Ectodermal cell (in vitro differentiated cells): Measurements from ENCODE around the gene PLXNA3.
A peak's percentile ranks its signal among the peaks of the same experiment; 100 is the strongest.

Source experiments
- H3K27ac ChIP-seq: 2 replicates; pipeline ENCODE4 v1.7.0; 2013; ENCODE audit warnings: mild to moderate bottlenecking, low read depth, low read length; ENCODE audit not compliant: insufficient read depth, poor library complexity, severe bottlenecking
- H3K27me3 ChIP-seq: 2 replicates; pipeline ENCODE4 v1.7.0; 2013; ENCODE audit warnings: mild to moderate bottlenecking, low read length; ENCODE audit not compliant: insufficient read depth, control insufficient read depth, poor library complexity, severe bottlenecking
- H3K36me3 ChIP-seq: one replicate; pipeline ENCODE4 v1.7.0; 2013; ENCODE audit warnings: low read length; ENCODE audit not compliant: control insufficient read depth, insufficient read depth
- H3K4me1 ChIP-seq: one replicate; pipeline ENCODE4 v1.7.0; 2013; ENCODE audit warnings: low read length; ENCODE audit not compliant: control insufficient read depth, insufficient read depth
- H3K4me3 ChIP-seq: 2 replicates; pipeline ENCODE4 v1.7.0; 2013; ENCODE audit warnings: low read depth, low read length, control low read depth; ENCODE audit not compliant: insufficient read depth
- H3K9me3 ChIP-seq: 2 replicates; pipeline ENCODE4 v1.7.0; 2013; ENCODE audit warnings: mild to moderate bottlenecking, low read length, moderate library complexity; ENCODE audit not compliant: control insufficient read depth
- WGBS, 2 experiments: methylation state at CpG; one replicate each; pipeline ENCODE4 v1.1.7; 2013; ENCODE audit warnings: missing lambda C conversion rate in 2 of 2; 5-methylcytosine and 5-hydroxymethylcytosine counted together

PLXNA3 gene

DNA sequence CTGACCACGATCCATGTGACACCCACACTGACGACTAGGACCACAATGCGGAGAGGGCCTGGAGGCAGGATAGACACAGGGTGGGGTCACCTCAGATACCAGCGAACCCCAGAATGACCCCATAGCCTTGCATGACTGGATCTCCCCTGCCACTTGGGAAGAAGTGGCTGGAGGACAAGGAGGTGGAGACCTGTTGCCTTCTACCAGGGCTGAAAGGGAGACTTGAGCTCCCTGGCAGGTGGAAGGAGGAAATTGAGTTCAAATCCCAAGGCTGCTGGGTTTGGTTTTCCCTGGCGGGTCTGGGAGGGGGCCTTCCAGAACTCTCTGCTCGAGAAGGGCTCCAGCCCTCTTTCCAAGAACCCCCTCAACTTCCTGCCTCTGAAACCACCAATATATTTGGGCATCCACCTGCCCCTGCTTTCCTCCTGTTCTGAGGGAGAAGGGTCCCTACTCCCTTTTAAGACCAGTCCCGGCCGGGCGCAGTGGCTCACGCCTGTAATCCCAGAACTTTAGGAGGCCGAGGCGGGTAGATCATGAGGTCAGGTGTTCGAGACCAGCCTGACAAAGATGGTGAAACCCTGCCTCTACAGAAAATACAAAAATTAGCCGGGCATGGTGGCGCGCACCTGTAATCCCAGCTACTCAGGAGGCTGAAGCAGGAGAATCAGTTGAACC is 54.9 kb downstream of the PLXNA3 start:
- Histone ChIP-seq H3K4me3 (no peak overlapping the region), H3K4me1 (peaks cover 10% of the 10 kb centered on the region), H3K27me3 (no peaks in the 10 kb centered on the region), H3K9me3 (no peaks in the 10 kb centered on the region), H3K36me3 (no peaks in the 10 kb centered on the region), H3K27ac (no peak overlapping the region)
- WGBS, 2 experiments = 94 to 98% methylated on average over 16 of the region's 16 CpGs

DNA sequence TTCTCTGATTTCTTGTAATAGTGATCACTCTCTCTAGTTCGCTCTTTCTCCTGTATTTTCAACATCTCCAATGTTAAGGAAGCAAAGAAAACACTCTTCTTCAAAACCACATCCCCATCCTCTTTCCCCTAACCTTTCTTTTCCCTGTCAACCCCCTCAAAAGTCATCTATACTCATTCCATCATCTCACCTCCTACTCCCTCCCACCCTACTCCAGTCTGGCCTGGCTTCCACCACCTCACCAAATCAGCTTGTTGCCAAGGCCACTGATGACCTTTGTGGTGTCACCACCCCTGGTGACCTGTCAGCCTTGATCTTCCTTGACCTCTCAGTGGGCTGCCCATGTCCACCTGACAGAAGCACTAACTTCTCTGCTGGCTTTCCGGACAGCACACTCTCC is 55.6 kb downstream of the PLXNA3 start:
- Histone ChIP-seq H3K9me3 (no peaks in the 10 kb centered on the region), H3K27me3 (no peaks in the 10 kb centered on the region), H3K4me3 (no peak overlapping the region), H3K36me3 (no peaks in the 10 kb centered on the region), H3K27ac (no peak overlapping the region), H3K4me1 (peaks cover 10% of the 10 kb centered on the region)
- 92 to 97% methylated on average over 2 of the region's 2 CpGs for WGBS, 2 experiments

DNA sequence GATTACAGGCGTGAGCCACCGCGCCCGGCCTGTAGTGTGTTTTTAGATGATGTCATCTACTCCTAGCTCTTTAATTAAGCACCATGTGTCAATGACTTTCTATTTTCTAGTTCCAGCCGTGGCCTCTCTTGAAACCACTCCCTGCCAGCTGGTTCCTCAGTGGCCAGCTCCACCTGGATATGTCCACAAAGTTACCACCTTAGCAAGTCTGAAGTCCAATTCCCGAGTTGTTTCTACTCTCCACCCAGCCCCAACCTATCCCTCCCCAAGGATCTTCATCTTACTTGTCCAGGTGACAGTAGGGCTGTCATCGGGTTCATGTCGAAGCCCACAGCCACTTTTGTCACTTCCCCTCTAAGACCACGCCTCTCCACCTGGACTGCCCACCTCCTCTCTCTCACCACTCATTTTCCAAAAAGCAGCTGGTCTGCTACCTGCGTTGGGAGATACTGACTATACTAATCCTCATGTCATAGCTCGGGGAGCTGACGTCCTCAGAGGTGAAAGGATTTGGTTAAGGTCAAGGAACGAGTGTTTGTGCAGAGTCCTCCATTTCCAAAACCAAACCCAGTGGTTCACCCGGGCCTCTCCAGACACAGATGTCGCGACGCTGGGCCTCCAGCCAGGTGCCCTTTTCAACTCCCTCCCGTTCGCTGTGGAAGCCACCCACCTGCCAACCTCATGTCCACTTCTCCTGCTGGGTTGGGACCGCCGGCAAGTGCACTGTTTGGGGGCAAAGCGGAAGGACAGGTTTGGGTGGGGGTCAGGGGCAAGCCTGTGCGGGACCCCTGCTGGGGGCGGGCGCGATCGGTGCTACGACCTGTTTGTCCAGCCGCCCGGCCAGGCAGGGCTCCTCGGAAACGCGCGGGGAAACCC is 57.2 kb downstream of the PLXNA3 start:
- Histone ChIP-seq H3K27me3 (no peaks in the 10 kb centered on the region), H3K36me3 (no peaks in the 10 kb centered on the region), H3K4me1 (peaks cover 10% of the 10 kb centered on the region), H3K27ac (no peak overlapping the region), H3K4me3 (peak overlapping the region; percentile 60), H3K9me3 (no peaks in the 10 kb centered on the region)
- WGBS, 2 experiments = 25 to 28% methylated on average over 34 of the region's 34 CpGs

DNA sequence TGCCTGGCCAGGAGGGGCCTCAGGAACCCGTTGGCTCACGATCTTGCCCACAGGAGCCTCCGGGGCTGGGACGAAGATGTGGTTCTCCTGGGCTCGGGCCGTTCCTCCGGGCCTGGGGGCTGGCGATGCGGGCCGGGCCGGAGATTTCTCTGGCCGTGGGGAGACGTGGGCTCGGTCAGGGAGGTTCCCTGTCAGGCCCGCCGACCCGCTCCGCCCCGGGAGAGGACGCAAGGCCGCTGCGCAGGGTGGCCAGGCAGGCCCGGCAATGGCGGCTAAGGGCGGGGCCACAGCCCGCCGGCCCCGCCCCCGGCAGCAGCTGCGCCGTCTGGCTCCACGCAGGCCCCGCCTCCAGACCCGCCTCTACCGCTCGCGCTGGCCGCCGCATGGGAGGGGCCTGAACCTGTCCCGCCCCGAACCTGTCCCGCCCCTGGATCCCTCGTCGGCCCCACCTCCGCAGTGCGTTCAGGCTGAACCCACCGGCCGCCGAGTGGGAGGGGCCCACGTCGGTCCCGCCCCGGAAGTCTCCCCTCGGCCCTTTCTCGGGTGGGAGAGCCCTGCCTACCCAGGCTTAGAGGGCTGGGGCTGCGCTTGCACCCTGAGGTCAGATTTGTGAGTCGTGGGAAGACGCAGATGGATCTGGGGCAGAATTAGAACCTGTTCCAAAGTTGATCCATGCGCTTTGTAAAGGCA is 58.0 kb downstream of the PLXNA3 start, which contains the start of gene FAM3A:
Gene FAM3A (minus strand): TSS at position 267 of the 690 bp plus-strand sequence. CDS start 460 bp downstream, outside the sequence.
- H3K36me3 ChIP-seq = no peaks in the 10 kb centered on the region
- no peaks in the 10 kb centered on the region for H3K27me3 ChIP-seq
- peaks cover 10% of the 10 kb centered on the region for H3K4me1 ChIP-seq
- H3K9me3 ChIP-seq = no peaks in the 10 kb centered on the region
- H3K27ac ChIP-seq = peak within 1 kb of the TSS; percentile 76
- WGBS, 2 experiments = 0% methylated on average over 59 of the region's 59 CpGs
- H3K4me3 ChIP-seq = peak within 1 kb of the TSS; percentile 60

DNA sequence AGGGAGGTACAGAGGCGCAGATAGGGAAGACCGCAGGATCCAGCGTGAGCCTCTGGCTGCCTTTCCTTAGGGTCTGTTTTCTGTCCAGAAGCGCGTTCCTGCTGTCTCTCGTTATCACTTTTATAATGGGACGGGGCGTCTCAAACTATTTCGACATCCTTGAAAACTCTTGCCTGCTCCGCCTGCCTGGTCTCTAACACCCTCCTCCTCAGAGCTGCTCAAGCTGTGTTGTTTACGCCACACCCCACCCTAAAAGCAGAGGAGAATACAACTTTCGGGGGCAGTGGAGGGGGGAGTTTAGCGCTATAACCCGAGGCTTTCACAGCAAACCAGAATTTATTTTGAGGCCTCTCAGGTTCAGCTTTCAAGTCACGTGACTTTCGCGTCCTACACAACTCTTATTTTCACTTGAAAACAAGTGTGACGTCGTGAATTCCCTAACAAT is 58.6 kb downstream of the PLXNA3 start:
- Histone ChIP-seq H3K9me3 (no peaks in the 10 kb centered on the region), H3K4me3 (peak overlapping the region; percentile 60), H3K36me3 (no peaks in the 10 kb centered on the region), H3K4me1 (peaks cover 10% of the 10 kb centered on the region), H3K27ac (peak overlapping the region; percentile 76), H3K27me3 (no peaks in the 10 kb centered on the region)
- 1 to 2% methylated on average over 17 to 19 of the region's 19 CpGs for WGBS, 2 experiments

DNA sequence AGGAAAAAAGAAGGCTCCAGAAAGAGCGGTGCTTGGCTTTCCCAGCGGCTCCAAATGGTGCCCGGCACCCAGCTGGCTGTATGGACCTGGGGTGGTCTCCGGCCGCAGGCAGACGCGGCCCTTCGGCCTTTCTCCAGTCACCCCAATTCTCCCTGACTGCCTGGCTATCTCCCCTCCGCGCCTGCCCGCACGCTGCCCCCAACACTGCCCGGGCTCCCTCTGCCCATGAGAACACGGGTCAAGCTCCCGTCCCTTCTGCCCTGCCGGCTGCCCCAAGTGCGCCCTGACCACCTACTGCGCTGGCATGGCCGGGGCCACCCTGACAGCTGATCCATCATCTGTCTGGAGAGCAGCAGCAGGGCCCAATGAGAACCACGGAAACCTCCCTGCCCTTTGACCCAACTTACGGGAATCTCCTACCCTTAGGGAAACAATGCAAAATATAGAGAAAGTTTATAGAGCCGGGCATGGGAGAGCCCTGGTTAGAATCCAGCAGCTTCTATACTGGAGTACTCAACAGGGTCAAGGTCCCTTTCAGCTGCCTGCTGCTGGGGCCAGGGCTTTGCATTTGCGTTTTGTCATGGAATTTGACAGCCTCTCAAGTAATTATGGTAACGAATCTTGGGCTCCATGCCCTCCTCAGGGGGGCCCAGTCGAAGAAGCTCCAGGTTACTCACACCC is 59.2 kb downstream of the PLXNA3 start:
- Histone ChIP-seq H3K27me3 (no peaks in the 10 kb centered on the region), H3K27ac (peak overlapping the region; percentile 76), H3K4me3 (peak overlapping the region; percentile 60), H3K9me3 (no peaks in the 10 kb centered on the region), H3K4me1 (peaks cover 10% of the 10 kb centered on the region), H3K36me3 (no peaks in the 10 kb centered on the region)
- 6 to 8% methylated on average over 24 to 25 of the region's 25 CpGs for WGBS, 2 experiments

DNA sequence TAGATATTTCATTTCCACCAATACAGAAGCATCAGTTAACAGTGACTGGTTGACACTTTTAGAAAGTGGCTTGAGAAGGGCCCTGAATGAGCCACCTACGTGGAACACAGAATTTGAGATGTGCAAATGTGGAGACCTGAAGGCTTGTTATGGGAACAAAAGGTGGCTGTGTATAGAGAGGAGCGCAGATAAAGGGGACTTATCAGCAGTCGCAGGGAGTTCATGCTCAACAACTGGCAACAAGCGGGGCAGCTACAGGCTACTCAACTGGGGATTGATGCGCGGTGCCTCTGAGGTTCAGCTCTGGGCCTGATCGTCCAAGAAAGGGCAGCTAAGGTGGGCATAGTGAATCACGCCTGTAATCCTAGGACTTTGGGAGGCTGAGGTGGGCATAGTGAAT is 61.3 kb downstream of the PLXNA3 start:
- no peak overlapping the region for H3K4me3 ChIP-seq
- no peaks in the 10 kb centered on the region for H3K27me3 ChIP-seq
- no peak overlapping the region for H3K27ac ChIP-seq
- H3K36me3 ChIP-seq = no peaks in the 10 kb centered on the region
- 93 to 95% methylated on average over 8 of the region's 8 CpGs for WGBS, 2 experiments
- H3K4me1 ChIP-seq = peaks cover 10% of the 10 kb centered on the region
- H3K9me3 ChIP-seq = no peaks in the 10 kb centered on the region

DNA sequence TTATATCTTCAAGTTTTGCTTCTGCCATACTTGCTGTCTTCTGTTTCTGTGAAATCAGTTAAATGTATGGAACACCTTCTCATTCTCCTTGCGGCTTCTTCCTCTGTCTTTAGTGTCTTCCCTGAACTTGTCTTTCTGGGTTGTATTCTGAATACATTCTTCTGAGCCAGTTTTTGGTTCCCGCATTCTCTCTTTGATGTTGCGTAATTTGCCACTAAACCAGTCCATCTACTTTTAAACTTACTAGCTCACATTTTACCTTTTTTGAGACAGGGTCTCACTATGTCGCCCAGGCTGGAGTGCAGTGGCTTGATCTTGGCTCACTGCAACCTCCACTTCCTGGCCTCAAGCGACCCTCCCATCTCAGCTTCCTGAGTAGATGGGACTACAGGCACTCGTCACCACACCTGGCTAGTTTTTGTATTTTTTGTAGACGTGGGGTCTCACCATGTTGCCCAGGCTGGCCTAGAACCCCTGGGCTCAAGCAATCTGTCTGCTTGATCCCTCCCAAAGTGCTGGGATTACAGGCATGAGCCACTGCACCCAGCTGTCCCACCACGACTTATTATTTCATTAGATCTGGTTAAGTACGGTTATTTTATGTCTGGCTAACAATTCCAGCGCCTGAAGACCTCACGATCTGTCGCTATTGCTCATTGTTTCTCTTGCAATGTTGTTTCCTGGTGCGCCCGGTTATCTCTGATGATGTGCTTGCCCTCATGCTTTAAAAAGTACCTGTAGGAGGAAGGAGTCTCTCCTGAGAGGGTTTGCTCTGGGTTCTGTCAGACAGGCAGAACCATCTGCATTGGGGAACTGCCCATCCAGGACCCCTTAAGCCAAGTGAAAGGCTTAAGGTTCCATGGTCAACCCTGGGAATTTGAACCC is 67.8 kb downstream of the PLXNA3 start:
- H3K9me3 ChIP-seq = no peaks in the 10 kb centered on the region
- H3K27me3 ChIP-seq = no peaks in the 10 kb centered on the region
- H3K4me1 ChIP-seq = no peaks in the 10 kb centered on the region
- no peaks in the 10 kb centered on the region for H3K36me3 ChIP-seq
- H3K27ac ChIP-seq = no peak overlapping the region
- 87 to 93% methylated on average over 14 of the region's 14 CpGs for WGBS, 2 experiments
- no peak overlapping the region for H3K4me3 ChIP-seq
